DND-41 (cell line): ENCODE measurements around the gene C1orf74.

ENCODE experiments used
- CTCF ChIP-seq: IDR thresholded peaks from 2 replicates; pipeline ENCODE4 v1.5.1; 2012; ENCODE audit warnings: borderline replicate concordance, low read length, moderate library complexity, mild to moderate bottlenecking; ENCODE audit not compliant: poor library complexity, severe bottlenecking; ENCODE audit errors: extremely low read depth
- EZH2 ChIP-seq: IDR thresholded peaks from 3 replicates; pipeline ENCODE4 v1.6.1; 2012; ENCODE audit warnings: borderline replicate concordance, low read depth, mild to moderate bottlenecking, moderate library complexity, low read length, inconsistent platforms; ENCODE audit not compliant: severe bottlenecking

- TF ChIP-seq CTCF (no peak), EZH2 (no peak)
Measured at GRCh38 chr1:209805875-209806760, 21.8 kb upstream of the C1orf74 start, which contains the start of gene IRF6.
